A549 (cell line): ENCODE measurements around the gene ELF4.

Experiments
- CTCF ChIP-seq: fragments of >200 bp; sonication (Bioruptor Twin); formaldehyde crosslinking; IDR thresholded peaks from 3 replicates; pipeline ENCODE4 v1.5.1; 2016
- RCOR1 ChIP-seq: fragments of 150-350 bp; IDR thresholded peaks from 2 replicates; pipeline ENCODE4 v1.6.1; 2014; ENCODE audit warnings: antibody characterized with exemption, low read length, low read depth
- RFX5 ChIP-seq: fragments of 450-650 bp; IDR thresholded peaks from 2 replicates; pipeline ENCODE4 v1.7.1; 2014; ENCODE audit warnings: antibody characterized with exemption, mild to moderate bottlenecking, moderate library complexity

GRCh38 chrX:130081421-130082045 lies 28.8 kb downstream of the ELF4 start:
- TF ChIP-seq CTCF (no peak), RCOR1 (no peak), RFX5 (no peak)
